Measurements from ENCODE around the gene FOXL1. TPM values are rescaled to one million over a fixed set of nuclear protein-coding genes. Genes with fewer than 3 reads are reported as not detected.

Gene FOXL1
- total RNA-seq, 1 donor from 2014 or later = 0.67 TPM

GRCh38 chr16:86625821-86626220, 47.5 kb downstream of the FOXL1 start:
- DNase-seq (ENCODE audit: low read depth) = no peak

- no peak for DNase-seq (ENCODE audit: low read depth)
Observed at GRCh38 chr16:86626284-86626683, 47.9 kb downstream of the FOXL1 start.

- no peak for DNase-seq (ENCODE audit: low read depth)
Observed at GRCh38 chr16:86626966-86627365, 48.6 kb downstream of the FOXL1 start.

GRCh38 chr16:86628614-86629013, 50.3 kb downstream of the FOXL1 start:
- DNase-seq (ENCODE audit: low read depth) = no peak

- DNase-seq (ENCODE audit: low read depth) = no peak
Observed at GRCh38 chr16:86630471-86630870, 52.1 kb downstream of the FOXL1 start.

GRCh38 chr16:86631444-86631843, 53.1 kb downstream of the FOXL1 start:
- no peak for DNase-seq (ENCODE audit: low read depth)

Other genes starting within 250 kb of the FOXL1 start
- gene FOXF1, start 68.0 kb upstream of the FOXL1 start, total RNA-seq = not detected in 2 replicates
- gene MTHFSD, start 23.3 kb upstream of the FOXL1 start, total RNA-seq = 13.0 and 17.9 TPM in 2 replicates
- 0.45 and 1.0 TPM in 2 replicates for gene FOXC2, start 11.7 kb upstream of the FOXL1 start, total RNA-seq

Measured in myocyte (in vitro differentiated cells).